HS-5 (cell line): Measurements from ENCODE around the gene ALDH7A1.
"Not testable (repeated sequence)": the region's sequence is repeated elsewhere in the genome, so short reads cannot be mapped to it uniquely, and the experiment has no call there.

Experiments
- DNase-seq: peaks from one replicate; pipeline ENCODE4 v3.0.0-alpha.2; 2012; ENCODE audit warnings: low read depth

Gene ALDH7A1

GRCh38 chr5:126594748-126595485 is at the start of gene ALDH7A1:
TSS of gene ALDH7A1 (minus strand) at chr5:126595219. CDS start at chr5:126595198, 21 bp downstream.
- peak; percentile 74 for DNase-seq

GRCh38 chr5:126641387-126641786 is 46.4 kb upstream of the ALDH7A1 start:
- DNase-seq = no peak

GRCh38 chr5:126640866-126641265 is 45.8 kb upstream of the ALDH7A1 start:
- DNase-seq = no peak

GRCh38 chr5:126636956-126637355 is 41.9 kb upstream of the ALDH7A1 start:
- DNase-seq = no peak

- DNase-seq = no peak
Observed at GRCh38 chr5:126635585-126635984, 40.6 kb upstream of the ALDH7A1 start.

- no peak for DNase-seq
Observed at GRCh38 chr5:126633552-126633951, 38.5 kb upstream of the ALDH7A1 start.

GRCh38 chr5:126631920-126632319 is 36.9 kb upstream of the ALDH7A1 start:
- no peak for DNase-seq

GRCh38 chr5:126628102-126628501 is 33.1 kb upstream of the ALDH7A1 start:
- DNase-seq = no peak

GRCh38 chr5:126624534-126624933 is 29.5 kb upstream of the ALDH7A1 start:
- peak; percentile 84 for DNase-seq

GRCh38 chr5:126619781-126620180 is 24.8 kb upstream of the ALDH7A1 start:
- DNase-seq = no peak

GRCh38 chr5:126617603-126618002 is 22.6 kb upstream of the ALDH7A1 start:
- DNase-seq = not testable (repeated sequence)

GRCh38 chr5:126615286-126615685 is 20.3 kb upstream of the ALDH7A1 start:
- DNase-seq = no peak

- no peak for DNase-seq
Observed at GRCh38 chr5:126613941-126614592, 19.0 kb upstream of the ALDH7A1 start.

GRCh38 chr5:126610616-126611015 is 15.6 kb upstream of the ALDH7A1 start:
- DNase-seq = no peak

GRCh38 chr5:126610160-126610559 is 15.1 kb upstream of the ALDH7A1 start:
- no peak for DNase-seq

GRCh38 chr5:126605525-126605924 is 10.5 kb upstream of the ALDH7A1 start:
- no peak for DNase-seq

GRCh38 chr5:126603402-126603991 is 8.5 kb upstream of the ALDH7A1 start:
- DNase-seq = no peak

- DNase-seq = peak; percentile 31
Observed at GRCh38 chr5:126600631-126601511, 5.9 kb upstream of the ALDH7A1 start, which contains the start of gene PHAX. TSS of gene PHAX (plus strand) at chr5:126600947. CDS start at chr5:126600963, 16 bp downstream.

GRCh38 chr5:126599971-126600630 is 5.1 kb upstream of the ALDH7A1 start:
- not testable (repeated sequence) for DNase-seq

GRCh38 chr5:126599499-126599898 is 4.5 kb upstream of the ALDH7A1 start:
- no peak for DNase-seq

GRCh38 chr5:126597156-126597555 is 2.1 kb upstream of the ALDH7A1 start:
- peak; percentile 65 for DNase-seq
